HL-60 (cell line): ENCODE measurements around the gene CYP2U1.

Experiments used
- DNase-seq, 2 experiments: peaks; one replicate each; pipeline ENCODE4 v3.0.0-alpha.2; 2010 to 2020; ENCODE audit warnings: low read depth in 1 of 2, low spot score in 1 of 2
- H3K27ac ChIP-seq: fragments of 250-450 bp; sonication (Bioruptor Pico); replicated peaks from 2 replicates; pipeline ENCODE4 v1.5.1; 2020; ENCODE audit warnings: mild to moderate bottlenecking, moderate library complexity
- H3K27me3 ChIP-seq: fragments of 250-450 bp; sonication (Bioruptor Pico); 2 replicates; pipeline ENCODE4 v1.5.1; 2021; ENCODE audit warnings: mild to moderate bottlenecking, moderate library complexity; ENCODE audit not compliant: insufficient read depth, poor library complexity, severe bottlenecking
- H3K4me3 ChIP-seq: replicated peaks from 2 replicates; pipeline ENCODE4 v1.5.1; 2011; ENCODE audit warnings: mild to moderate bottlenecking, control low read depth, low read length; ENCODE audit not compliant: insufficient read depth
- CTCF ChIP-seq: IDR thresholded peaks from one replicate; pipeline ENCODE4 v1.5.1; 2011; ENCODE audit warnings: low read length, control low read depth, inconsistent platforms; ENCODE audit not compliant: insufficient read depth
- GABPA ChIP-seq: IDR thresholded peaks from 2 replicates; pipeline ENCODE4 v1.6.1; 2012; ENCODE audit warnings: low read depth
- POLR2AphosphoS5 ChIP-seq: IDR thresholded peaks from 2 replicates; pipeline ENCODE4 v1.6.1; 2012; ENCODE audit warnings: low read depth
- REST ChIP-seq: IDR thresholded peaks from 2 replicates; pipeline ENCODE4 v1.6.1; 2012; ENCODE audit warnings: low read depth; ENCODE audit not compliant: insufficient replicate concordance
- SPI1 ChIP-seq: IDR thresholded peaks from 2 replicates; pipeline ENCODE4 v1.6.1; 2012; ENCODE audit warnings: low read depth, mild to moderate bottlenecking, borderline replicate concordance
- long read RNA-seq: library from polyadenylated mRNA; unstranded; transcript quantifications from one replicate; pipeline ENCODE4 v2.0.0, GENCODE V29; 2020

The CYP2U1 gene
- long read RNA-seq = 0 reads

GRCh38 chr4:107930821-107931774 lies at the start of gene CYP2U1:
CYP2U1 (plus strand) TSS chr4:107931549; CDS start chr4:107931644, 95 bp downstream.
- Histone ChIP-seq H3K27me3 (peaks cover 22% of the 10 kb centered on the region), H3K27ac (no peak within 1 kb of the TSS), H3K4me3 (peak within 1 kb of the TSS; percentile 53)
- no peak for TF ChIP-seq GABPA
- no peak for TF ChIP-seq REST
- TF ChIP-seq POLR2AphosphoS5 = no peak
- TF ChIP-seq CTCF = no peak
- no peak for TF ChIP-seq SPI1
- peak; percentile 37 to 65 for DNase-seq

GRCh38 chr4:107885865-107886264 lies 45.5 kb upstream of the CYP2U1 start:
- no peak for TF ChIP-seq REST
- TF ChIP-seq POLR2AphosphoS5 = no peak
- no peak for TF ChIP-seq CTCF
- no peak for TF ChIP-seq GABPA
- TF ChIP-seq SPI1 = no peak

GRCh38 chr4:107888237-107888636 lies 43.1 kb upstream of the CYP2U1 start:
- Histone ChIP-seq H3K4me3 (no peak overlapping the region), H3K27ac (no peak overlapping the region), H3K27me3 (no peaks in the 10 kb centered on the region)
- TF ChIP-seq REST (no peak), CTCF (no peak), GABPA (no peak), POLR2AphosphoS5 (no peak), SPI1 (no peak)
- DNase-seq = no peak

More at GRCh38 chr4:107885865-107886264, 45.5 kb upstream of the CYP2U1 start:
- DNase-seq = no peak
- no peak overlapping the region for H3K27ac ChIP-seq
- no peaks in the 10 kb centered on the region for H3K27me3 ChIP-seq
- H3K4me3 ChIP-seq = no peak overlapping the region
